NCI-H2029 (cell line): ENCODE results near the gene MPV17.
"Not testable (repeated sequence)": the region's sequence is repeated elsewhere in the genome, so short reads cannot be mapped to it uniquely, and the experiment has no call there.

Experiments
- DNase-seq: peaks from one replicate; lab custom pipeline; 2025; lab: John Stamatoyannopoulos, UW

The MPV17 gene

DNA sequence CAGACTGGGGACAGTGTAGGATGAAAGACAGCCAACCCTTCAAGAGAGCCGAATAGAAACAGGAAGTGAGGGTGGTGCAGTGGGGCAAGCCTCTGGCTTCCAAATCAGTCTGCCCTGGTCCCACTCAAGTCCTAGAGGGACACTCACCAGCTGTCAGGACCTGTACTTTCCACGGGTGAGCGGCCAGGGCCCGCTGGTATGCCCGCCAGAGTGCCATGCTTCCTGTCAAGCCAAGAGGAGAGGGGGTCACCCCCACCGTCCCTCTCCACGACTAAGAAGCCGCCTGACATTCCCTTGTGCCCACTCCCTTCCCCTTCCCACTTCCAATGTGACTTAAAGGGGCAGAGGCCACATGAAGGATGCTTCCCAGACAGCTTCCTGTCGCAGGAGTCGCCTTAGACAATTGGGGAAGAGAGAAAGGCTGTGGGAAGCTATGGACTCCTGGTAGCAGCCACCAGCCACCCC is 564 bp downstream of the MPV17 start:
- DNase-seq: no peak

DNA sequence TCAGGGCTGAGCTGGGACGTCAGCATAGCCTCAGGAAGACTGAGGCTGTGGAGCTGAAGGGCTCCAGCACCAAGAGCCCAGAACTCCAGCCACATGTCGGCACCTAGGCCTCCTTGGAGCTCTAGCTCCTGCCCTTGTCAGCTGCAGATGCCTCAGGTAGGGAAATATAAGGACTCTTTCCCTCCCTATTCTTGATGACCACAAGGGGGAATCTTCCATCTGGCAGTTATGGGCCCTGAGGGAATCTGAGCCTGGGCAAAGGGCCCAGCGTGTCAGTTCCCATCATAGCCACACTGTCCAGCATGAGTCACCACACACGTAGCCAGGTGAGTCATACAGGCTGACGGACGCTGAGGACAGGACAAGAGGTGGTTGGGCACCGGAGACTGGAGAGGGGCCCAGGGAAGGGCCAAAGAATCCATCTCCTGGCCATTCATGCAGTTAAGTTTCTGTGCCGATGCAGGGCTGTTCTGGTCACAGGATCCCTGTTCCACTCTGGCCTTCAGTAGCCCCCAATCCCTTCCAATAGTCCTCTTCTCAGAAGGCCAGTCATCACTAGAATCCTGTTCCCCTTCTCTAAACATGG is 1.8 kb downstream of the MPV17 start:
- peak; percentile 50 for DNase-seq

GRCh38 chr2:27319839-27320238 is 3.1 kb downstream of the MPV17 start:
- DNase-seq: not testable (repeated sequence)

DNA sequence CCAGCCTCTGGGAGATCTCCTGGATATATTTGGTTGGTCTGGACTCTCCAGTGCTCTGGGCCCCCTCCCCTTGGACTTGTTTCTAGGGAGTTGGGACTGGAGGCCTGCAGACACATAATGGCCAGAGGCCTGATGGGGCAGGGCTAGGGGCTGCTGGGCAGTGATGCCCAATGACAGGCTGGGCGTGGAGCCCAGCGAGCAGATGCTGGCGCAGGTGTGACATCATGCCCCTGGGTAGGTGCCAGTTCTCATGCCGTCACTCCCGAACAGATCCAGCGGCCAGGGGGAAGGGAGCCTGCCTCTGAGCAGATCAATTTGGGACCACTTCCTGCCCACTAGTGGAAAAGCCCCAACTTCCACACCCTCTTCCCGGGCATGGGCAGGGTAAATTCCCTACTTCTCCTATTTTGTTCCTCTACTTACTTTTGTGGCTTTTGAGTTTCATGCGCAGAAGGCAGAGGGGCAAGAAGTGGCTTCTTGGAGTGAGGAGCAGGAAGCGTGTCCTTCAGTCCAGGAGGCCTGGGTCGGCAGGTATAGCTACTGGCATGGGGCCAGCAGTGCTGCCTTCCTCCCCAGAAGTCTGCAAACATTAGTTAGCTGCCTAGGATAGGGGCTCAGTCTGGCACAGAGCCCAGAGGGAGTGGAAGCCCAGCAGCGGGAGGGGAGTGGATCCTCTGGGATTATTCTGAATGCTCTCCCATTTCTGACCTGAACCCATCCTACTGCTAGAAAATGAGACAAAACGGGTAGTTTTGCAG is 6.1 kb downstream of the MPV17 start:
- DNase-seq: peak; percentile 76

- DNase-seq: no peak
These were observed 7.8 kb downstream of the MPV17 start for GRCh38 chr2:27315122-27315521.

- no peak for DNase-seq
These were observed 8.2 kb downstream of the MPV17 start for GRCh38 chr2:27314709-27315108.

DNA sequence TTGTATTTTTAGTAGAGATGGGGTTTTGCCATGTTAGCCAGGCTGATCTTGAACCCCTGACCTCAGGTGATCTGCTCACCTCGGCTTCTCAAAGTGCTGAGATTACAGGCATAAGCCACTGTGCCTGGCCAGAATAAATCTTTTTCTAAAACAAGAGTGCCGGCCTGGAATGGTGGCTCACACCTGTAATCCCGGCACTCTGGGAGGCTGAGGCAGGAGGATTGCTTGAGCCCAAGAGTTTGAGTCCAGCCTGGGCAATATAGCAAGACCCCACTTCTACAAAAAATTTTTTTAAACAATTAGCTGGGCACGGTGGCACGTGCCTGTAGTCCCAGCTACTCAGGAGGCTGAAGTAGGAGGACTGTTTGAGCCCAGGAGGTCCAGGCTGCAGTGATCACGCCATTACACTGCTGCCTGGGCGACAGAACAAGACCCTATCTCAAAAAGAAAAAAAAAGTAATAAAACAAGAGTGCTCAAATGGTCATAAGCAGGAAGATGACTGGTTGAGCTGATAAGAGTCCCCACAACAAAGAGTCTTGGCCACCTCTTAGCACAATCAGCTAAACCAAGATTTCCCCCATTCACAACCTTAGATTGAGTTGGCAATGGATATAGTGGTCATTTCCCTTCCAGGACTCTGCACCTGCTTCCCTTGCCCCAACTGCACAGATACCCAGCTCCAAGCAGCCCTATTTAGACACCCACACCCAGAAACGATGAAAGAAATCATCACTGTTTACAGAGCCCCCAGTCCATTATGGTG is 8.8 kb downstream of the MPV17 start:
- no peak for DNase-seq

DNA sequence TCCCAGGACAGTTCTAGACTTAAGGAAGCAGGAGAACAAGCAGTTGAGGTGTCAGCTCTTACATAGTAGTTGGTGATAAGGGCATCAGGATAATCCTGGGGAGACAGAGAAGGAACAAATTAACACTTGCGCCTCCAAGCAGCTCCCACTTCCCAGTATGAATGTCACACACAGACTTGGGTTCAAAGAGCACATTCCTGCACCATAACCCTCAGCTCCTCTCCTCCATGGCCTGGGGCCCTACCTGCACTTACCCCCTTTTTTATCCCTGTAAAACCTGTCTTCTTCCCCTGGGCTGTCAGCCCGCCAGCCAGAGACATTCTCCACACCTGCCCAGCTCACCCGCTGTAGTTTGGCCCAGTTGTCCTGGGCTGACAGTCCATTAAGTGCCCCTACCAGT is 10.7 kb downstream of the MPV17 start:
- DNase-seq: no peak

- no peak for DNase-seq
These were observed 13.2 kb downstream of the MPV17 start for GRCh38 chr2:27309651-27310050.

DNA sequence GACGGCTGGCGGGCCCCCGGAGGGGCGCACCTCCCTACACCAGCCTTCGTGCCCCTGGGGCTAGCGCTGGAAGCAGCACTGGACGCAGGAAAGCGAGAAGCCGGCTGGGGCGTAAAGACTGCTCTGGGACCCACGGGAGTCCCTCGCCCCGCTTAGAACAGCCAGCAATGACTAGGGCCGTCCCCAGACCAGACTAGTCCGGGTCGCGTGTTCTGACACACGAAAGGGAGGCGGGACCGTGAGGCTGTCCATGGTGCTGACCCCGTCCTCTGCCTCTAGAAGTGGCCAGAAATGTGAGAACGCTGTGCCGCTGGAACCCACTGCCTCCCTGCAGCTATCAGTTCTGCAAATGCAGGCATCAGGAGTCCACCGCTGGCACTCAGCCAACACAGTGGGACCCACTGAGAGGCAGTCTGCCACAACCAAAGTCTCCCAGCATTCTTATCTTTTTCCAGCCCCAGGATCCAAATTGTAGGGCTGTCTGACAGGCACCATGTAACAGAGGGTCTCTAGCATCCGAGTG is 14.5 kb downstream of the MPV17 start, which contains the start of gene UCN:
TSS of gene UCN (minus strand) at position 87 of the 523 bp plus-strand sequence. CDS start 550 bp downstream, outside the sequence.
- DNase-seq: no peak

GRCh38 chr2:27307545-27308358 is 15.1 kb downstream of the MPV17 start:
- DNase-seq: no peak

- DNase-seq: no peak
These were observed 15.7 kb downstream of the MPV17 start for GRCh38 chr2:27307287-27307544.

DNA sequence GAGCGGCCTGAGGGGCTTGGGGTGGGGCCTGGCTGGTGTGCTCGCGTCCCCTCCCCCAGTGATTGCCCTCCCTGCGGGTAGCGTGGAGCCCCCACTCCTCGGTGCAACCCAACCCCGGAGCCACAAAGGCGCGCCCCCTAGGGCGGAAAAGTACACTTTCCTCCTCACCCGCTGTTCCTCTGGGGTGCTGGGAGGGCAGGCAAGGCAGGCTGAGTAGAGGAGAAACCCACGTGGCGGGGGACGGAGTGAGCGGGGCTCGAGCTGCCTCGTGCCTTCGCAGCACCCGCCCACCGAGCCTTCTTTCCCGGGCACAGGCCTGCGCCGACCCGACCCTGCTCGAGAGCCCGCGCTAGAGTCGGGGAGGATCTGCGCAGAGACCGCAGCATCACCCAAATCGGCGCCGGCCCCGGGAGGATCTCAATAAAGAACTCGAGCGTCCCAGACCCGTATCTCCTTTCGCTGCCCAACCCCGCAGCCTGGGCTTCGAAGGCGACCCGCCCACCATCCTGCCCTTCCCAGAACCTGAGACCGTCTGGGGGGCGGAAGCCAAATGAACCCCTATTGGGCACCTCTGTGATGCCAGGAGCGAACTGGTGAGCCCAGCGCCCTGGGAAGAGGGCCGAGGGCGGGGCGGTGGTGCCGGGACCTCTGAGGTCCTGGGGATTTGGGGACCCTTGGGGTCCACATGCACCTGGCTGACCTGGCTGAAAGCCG is 16.2 kb downstream of the MPV17 start:
- no peak for DNase-seq

DNA sequence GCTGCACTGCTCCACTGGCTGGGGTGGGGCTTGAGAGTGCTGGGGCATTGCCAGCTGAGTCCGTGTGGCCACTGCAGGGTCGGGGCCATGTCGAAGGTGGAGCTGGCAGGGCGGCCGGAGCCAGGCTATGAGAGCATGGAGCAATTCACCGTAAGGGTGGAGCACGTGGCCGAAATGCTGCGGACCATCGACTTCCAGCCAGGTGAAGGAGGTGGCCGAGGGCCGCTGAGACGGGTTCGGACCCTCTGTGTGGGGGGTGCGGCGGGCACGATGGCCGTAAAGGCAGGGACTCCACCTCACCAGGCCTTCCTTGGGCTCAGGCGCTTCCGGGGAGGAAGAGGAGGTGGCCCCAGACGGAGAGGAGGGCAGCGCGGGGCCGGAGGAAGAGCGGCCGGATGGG is 16.8 kb downstream of the MPV17 start:
- DNase-seq: no peak

- DNase-seq: no peak
These were observed 17.4 kb downstream of the MPV17 start for GRCh38 chr2:27305516-27305915.

- no peak for DNase-seq
These were observed 18.2 kb downstream of the MPV17 start for GRCh38 chr2:27304488-27305240.

DNA sequence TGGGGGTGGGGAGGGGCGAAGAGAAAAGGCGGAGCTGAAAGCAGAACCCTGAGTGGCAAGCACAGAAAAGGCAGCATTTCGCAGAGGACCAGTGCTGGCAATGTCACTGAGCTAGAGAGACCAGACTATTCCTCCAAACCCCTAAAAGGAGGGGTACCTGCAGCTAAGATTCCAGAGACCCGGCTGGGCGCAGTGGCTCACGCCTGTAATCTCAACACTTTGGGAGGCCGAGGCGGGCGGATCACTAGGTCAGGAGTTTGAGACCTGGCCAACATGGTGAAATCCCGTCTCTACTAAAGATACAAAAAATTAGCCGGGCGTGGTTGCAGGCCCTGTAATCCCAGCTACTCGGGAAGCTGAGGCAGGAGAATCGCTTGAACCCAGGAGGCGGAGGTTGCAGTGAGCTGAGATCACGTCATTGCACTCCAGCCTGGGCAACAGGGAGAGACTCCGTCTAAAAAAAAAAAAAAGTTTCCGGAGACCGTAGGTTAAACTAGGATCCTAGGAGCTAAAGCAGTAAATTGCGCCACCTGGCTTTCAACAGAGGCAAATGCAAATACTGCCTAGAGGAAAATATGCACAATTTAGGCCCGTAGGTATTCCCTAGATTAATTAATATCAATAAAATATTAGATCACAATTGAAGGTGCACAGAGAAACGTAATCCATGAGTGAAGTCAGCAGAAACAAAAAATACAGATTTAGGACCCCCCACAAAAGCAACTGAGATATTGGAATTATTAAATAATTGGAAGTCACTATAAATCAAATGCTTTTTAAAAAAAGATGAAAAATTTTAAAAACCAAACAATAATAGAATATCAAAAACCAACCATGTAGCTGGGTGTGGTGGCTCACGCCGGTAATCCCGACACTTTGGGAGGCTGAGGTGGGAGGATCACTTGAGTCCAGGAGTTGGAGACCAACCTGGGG is 19.5 kb downstream of the MPV17 start:
- DNase-seq: peak; percentile 70

DNA sequence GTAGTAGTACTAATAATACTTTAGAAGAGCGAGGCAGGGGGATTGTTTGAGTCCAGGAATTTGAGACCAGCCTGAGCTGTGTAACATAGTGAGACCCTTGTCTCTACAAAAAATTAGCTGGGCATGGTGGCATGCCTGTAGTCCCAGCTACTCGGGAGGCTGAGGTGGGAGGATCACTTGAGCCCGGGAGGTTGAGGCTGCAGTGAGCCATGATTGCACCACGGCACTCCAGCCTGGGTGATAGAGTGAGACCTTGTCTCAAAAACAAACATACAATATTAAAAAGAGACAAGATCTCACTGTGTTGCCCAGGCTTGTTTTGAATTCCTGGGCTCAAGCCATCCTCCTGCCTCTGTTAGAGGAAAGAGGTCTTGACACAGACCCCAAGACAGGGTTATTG is 22.3 kb downstream of the MPV17 start:
- DNase-seq: not testable (repeated sequence)

DNA sequence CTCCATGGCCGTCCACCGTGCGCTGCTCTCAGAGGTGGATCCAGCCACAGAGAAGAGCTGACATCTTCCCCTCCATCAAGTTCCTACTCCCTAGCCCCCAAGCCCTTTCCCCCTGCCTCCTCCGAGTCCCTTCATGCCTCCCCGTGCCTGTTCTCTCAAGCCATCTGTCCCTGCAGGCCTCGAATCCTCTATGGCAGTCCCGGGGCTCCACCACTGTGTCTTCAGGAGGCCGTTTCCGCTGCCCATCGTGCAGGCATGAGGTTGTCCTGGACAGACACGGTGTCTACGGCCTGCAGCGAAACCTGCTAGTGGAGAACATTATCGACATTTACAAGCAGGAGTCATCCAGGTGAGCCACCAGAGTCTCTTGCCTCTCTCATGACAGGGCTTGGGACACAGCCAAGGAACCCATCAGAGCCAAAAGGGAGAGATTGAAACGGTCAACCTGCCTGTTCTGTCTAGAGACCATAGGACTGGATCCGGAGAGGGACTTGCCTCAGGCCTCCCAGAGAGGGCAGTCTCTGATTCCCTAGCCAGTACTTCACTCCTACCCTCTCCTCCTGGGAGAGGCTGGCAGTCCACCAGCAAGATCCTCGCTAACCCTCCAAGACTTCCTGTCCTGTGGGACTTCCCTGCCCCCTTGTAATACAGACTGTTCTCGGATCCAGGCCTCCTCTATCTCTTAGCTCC is 24.4 kb downstream of the MPV17 start:
- peak; percentile 57 for DNase-seq
